ENCODE measurements around the gene EVC.

Gene EVC

GRCh38 chr4:5730993-5731990 is 20.3 kb downstream of the EVC start:
- no peak overlapping the region for H3K4me3 ChIP-seq (ENCODE audit: low read length)
- no peak for TF ChIP-seq CTCF (conservative IDR thresholded peaks at IDR 0.05; ENCODE audit: low read depth, low read length)
- DNase-seq (ENCODE audit: low read depth): no peak

GRCh38 chr4:5732158-5732557 is 21.2 kb downstream of the EVC start:
- no peak for TF ChIP-seq CTCF (conservative IDR thresholded peaks at IDR 0.05; ENCODE audit: low read depth, low read length)
- no peak for DNase-seq (ENCODE audit: low read depth)
- H3K4me3 ChIP-seq (ENCODE audit: low read length): no peak overlapping the region

GRCh38 chr4:5734853-5735252 is 23.9 kb downstream of the EVC start:
- no peak for DNase-seq (ENCODE audit: low read depth)
- no peak overlapping the region for H3K4me3 ChIP-seq (ENCODE audit: low read length)
- TF ChIP-seq CTCF (conservative IDR thresholded peaks at IDR 0.05; ENCODE audit: low read depth, low read length): no peak

- no peak overlapping the region for H3K4me3 ChIP-seq (ENCODE audit: low read length)
- no peak for TF ChIP-seq CTCF (conservative IDR thresholded peaks at IDR 0.05; ENCODE audit: low read depth, low read length)
- no peak for DNase-seq (ENCODE audit: low read depth)
Measured at GRCh38 chr4:5735463-5735862, 24.5 kb downstream of the EVC start.

GRCh38 chr4:5738061-5738460 is 27.1 kb downstream of the EVC start:
- no peak for DNase-seq (ENCODE audit: low read depth)
- no peak for TF ChIP-seq CTCF (conservative IDR thresholded peaks at IDR 0.05; ENCODE audit: low read depth, low read length)

GRCh38 chr4:5742388-5742787 is 31.4 kb downstream of the EVC start:
- H3K4me3 ChIP-seq (ENCODE audit: low read length): no peak overlapping the region
- no peak for TF ChIP-seq CTCF (conservative IDR thresholded peaks at IDR 0.05; ENCODE audit: low read depth, low read length)
- DNase-seq (ENCODE audit: low read depth): no peak

More at GRCh38 chr4:5738061-5738460, 27.1 kb downstream of the EVC start:
- no peak overlapping the region for H3K4me3 ChIP-seq (ENCODE audit: low read length)

- H3K4me3 ChIP-seq (ENCODE audit: low read length): no peak overlapping the region
- DNase-seq (ENCODE audit: low read depth): no peak
- no peak for TF ChIP-seq CTCF (conservative IDR thresholded peaks at IDR 0.05; ENCODE audit: low read depth, low read length)
Measured at GRCh38 chr4:5742968-5743367, 32.0 kb downstream of the EVC start.

Measured in retinal pigment epithelial cell (primary cell).